HepG2 (cell line): ENCODE results near the gene GALNT9. TPM values are rescaled to one million over a fixed set of nuclear protein-coding genes. Genes with fewer than 3 reads are reported as not detected.

Experiments used
- ATAC-seq: fragments of 200-7000 bp; cut with Tn5 transposase; 3 replicates; pipeline ENCODE4 v1.9.1; 2020; ENCODE audit warnings: mild to moderate bottlenecking, moderate library complexity
- BruUV-seq: library from RNA; stranded (reverse); fragments of 400-500 nt; replicated peaks from 2 replicates; lab custom pipeline; 2021; lab: Mats Ljungman, UMichigan
- CTCF ChIA-PET: fragments of 300-600 bp; formaldehyde crosslinking; extraction: SDS; loops from one replicate; lab custom pipeline; 2021; ENCODE audit warnings: low total read pairs, inconsistent platforms, low intra/inter-chr PET ratio; lab: Yijun Ruan, JAX
- POLR2A ChIA-PET: fragments of 350-600 bp; sonication (Branson Sonifier 250); formaldehyde crosslinking; loops from one replicate; lab custom pipeline; 2020; ENCODE audit warnings: antibody characterized with exemption, inconsistent platforms; lab: Yijun Ruan, JAX
- DNase-seq: peaks from one replicate; pipeline ENCODE4 v3.0.0-alpha.2; 2015; ENCODE audit warnings: low spot score
- FAIRE-seq: peaks from 3 replicates; lab custom pipeline; 2011; peaks lifted over from hg19 to GRCh38; lab: Jason Lieb, UNC
- H2AFZ ChIP-seq: one replicate; pipeline ENCODE4 v1.6.1; 2011; ENCODE audit warnings: low read length, inconsistent platforms
- H3K27ac ChIP-seq: fragments of 300-600 bp; 3 replicates; pipeline ENCODE4 v1.8.0; 2011; ENCODE audit warnings: mixed run types, mild to moderate bottlenecking, mixed read lengths, low read length, inconsistent platforms; ENCODE audit not compliant: insufficient read depth; ENCODE audit errors: extremely low read length
- H3K27me3 ChIP-seq, 2 experiments: fragments of 200-600 bp in 1 of 2; 2 replicates in 1 of 2; 3 replicates in 1 of 2; pipeline versions ENCODE4 v1.6.0 to v1.8.0; 2011; ENCODE audit warnings: low read length in 2 of 2, mild to moderate bottlenecking in 2 of 2, moderate library complexity in 2 of 2, inconsistent platforms in 1 of 2; ENCODE audit not compliant: insufficient read depth in 2 of 2, control insufficient read depth in 1 of 2
- H3K36me3 ChIP-seq, 2 experiments: fragments of 200-600 bp in 1 of 2; replicated peaks in 1 of 2; 2 replicates in 1 of 2; 3 replicates in 1 of 2; pipeline versions ENCODE4 v1.5.1 to v1.8.0; 2011; ENCODE audit warnings: low read length in 2 of 2, inconsistent platforms in 1 of 2; ENCODE audit not compliant: insufficient read depth in 2 of 2, control insufficient read depth in 1 of 2
- H3K4me1 ChIP-seq: 2 replicates; pipeline ENCODE4 v1.5.1; 2012; ENCODE audit warnings: low read length, inconsistent platforms; ENCODE audit not compliant: insufficient read depth
- H3K4me2 ChIP-seq: 2 replicates; pipeline ENCODE4 v1.6.0; 2011; ENCODE audit warnings: low read depth, low read length, inconsistent platforms
- H3K4me3 ChIP-seq, 3 experiments: fragments of 200-600 bp in 1 of 3; sonication (generic), shearing (Covaris generic) in 1 of 3; replicated peaks in 1 of 3; 2 replicates each; pipeline ENCODE4 v1.5.1; 2011 to 2016; ENCODE audit warnings: low read length in 3 of 3, inconsistent platforms in 2 of 3, low read depth in 2 of 3, mild to moderate bottlenecking in 2 of 3, control low read depth in 1 of 3, mixed read lengths in 1 of 3; ENCODE audit not compliant: insufficient read depth in 1 of 3
- H3K79me2 ChIP-seq: one replicate; pipeline ENCODE4 v1.6.1; 2011; ENCODE audit warnings: low read length, inconsistent platforms; ENCODE audit not compliant: insufficient read depth
- H3K9ac ChIP-seq: 2 replicates; pipeline ENCODE4 v1.6.0; 2011; ENCODE audit warnings: mild to moderate bottlenecking, low read depth, low read length, inconsistent platforms; ENCODE audit not compliant: insufficient read depth
- H3K9me3 ChIP-seq: 2 replicates; pipeline ENCODE4 v1.5.1; 2012; ENCODE audit warnings: mild to moderate bottlenecking, low read length
- H4K20me1 ChIP-seq: 2 replicates; pipeline ENCODE4 v1.6.0; 2011; ENCODE audit warnings: inconsistent platforms, mild to moderate bottlenecking, low read length, moderate library complexity; ENCODE audit not compliant: insufficient read depth
- CREB1 ChIP-seq, 2 experiments: fragments of 450-650 bp in 1 of 2; IDR thresholded peaks; 2 replicates each; pipeline ENCODE4 v1.6.1; 2016 to 2017; ENCODE audit warnings: control low read depth in 1 of 2, mild to moderate bottlenecking in 1 of 2, missing compliant biosample characterization in 1 of 2, missing genetic modification characterization in 1 of 2
- HNF4G ChIP-seq, 2 experiments: sonication (generic) in 1 of 2; formaldehyde crosslinking in 1 of 2; IDR thresholded peaks; 2 replicates each; pipeline versions ENCODE4 v1.4.0 to v1.6.1; 2011 to 2020; ENCODE audit warnings: borderline replicate concordance in 2 of 2, low read depth in 2 of 2, mild to moderate bottlenecking in 2 of 2, low read length in 1 of 2, missing genetic modification reagents in 1 of 2, moderate library complexity in 1 of 2
- JUN ChIP-seq: sonication (generic); formaldehyde crosslinking; IDR thresholded peaks from 2 replicates; pipeline ENCODE4 v1.4.0; 2020; ENCODE audit warnings: mild to moderate bottlenecking, missing genetic modification reagents
- LCORL ChIP-seq, 2 experiments: fragments of 450-650 bp in 1 of 2; sonication (generic) in 1 of 2; formaldehyde crosslinking in 1 of 2; IDR thresholded peaks; 2 replicates each; pipeline versions ENCODE4 v1.5.0 to v1.6.1; 2017 to 2020; ENCODE audit warnings: antibody characterized with exemption in 1 of 2, missing genetic modification reagents in 1 of 2
- NKX3-1 ChIP-seq: sonication (generic); formaldehyde crosslinking; IDR thresholded peaks from 2 replicates; pipeline ENCODE4 v1.5.0; 2020; ENCODE audit warnings: missing genetic modification reagents
- TRIM24 ChIP-seq: sonication (generic); formaldehyde crosslinking; IDR thresholded peaks from 2 replicates; pipeline ENCODE4 v1.8.0; 2022; ENCODE audit warnings: mild to moderate bottlenecking, missing genetic modification reagents
- ZBTB42 ChIP-seq: sonication (generic); formaldehyde crosslinking; IDR thresholded peaks from 2 replicates; pipeline ENCODE4 v1.5.0; 2020; ENCODE audit warnings: mild to moderate bottlenecking, missing genetic modification reagents
- ZNF225 ChIP-seq: sonication (generic); formaldehyde crosslinking; IDR thresholded peaks from 2 replicates; pipeline ENCODE4 v1.4.0; 2020; ENCODE audit warnings: mild to moderate bottlenecking, missing genetic modification reagents
- ZNF530 ChIP-seq: sonication (generic); formaldehyde crosslinking; IDR thresholded peaks from 2 replicates; pipeline ENCODE4 v1.5.0; 2020; ENCODE audit warnings: low read depth, mild to moderate bottlenecking, missing genetic modification reagents
- ZNF773 ChIP-seq: sonication (generic); formaldehyde crosslinking; IDR thresholded peaks from 2 replicates; pipeline ENCODE4 v1.4.0; 2020; ENCODE audit warnings: missing genetic modification reagents, borderline replicate concordance
- WGBS: methylation state at CpG from one replicate; pipeline ENCODE4 v1.1.6; 2017; ENCODE audit warnings: low lambda C conversion rate; 5-methylcytosine and 5-hydroxymethylcytosine counted together
- in situ Hi-C: cut with HindIII; loops from 2 replicates; pipeline ENCODE4 v1.10.0; 2017; ENCODE audit warnings: low pct_unique_long_range_greater_than_20kb; ENCODE audit not compliant: extremely low pct_ligation_motif_present
- intact Hi-C: fragments of 100-400 bp; cut with micrococcal nuclease; formaldehyde crosslinking; loops from one replicate; pipeline ENCODE4 v1.10.0; 2022; ENCODE audit not compliant: unreplicated experiment
- polyA plus RNA-seq, 8 experiments: library from polyadenylated mRNA; depleted of rRNA in 3 of 8; stranded (reverse) in 7 of 8; unstranded in 1 of 8; fragments of >200 nt; fragmentation: Illumina TruSeq in 4 of 8; extraction: Trizol in 4 of 8; gene quantifications; 2 replicates each; pipeline versions ENCODE4 v1.2.1 to v1.2.3, GENCODE V29; 2011 to 2016; ENCODE audit warnings: low read depth in 4 of 8, missing spikeins in 1 of 8, mixed read lengths in 1 of 8; ENCODE audit not compliant: insufficient read depth in 1 of 8
- total RNA-seq, 5 experiments: library from RNA; depleted of rRNA; stranded (reverse); fragments of >200 nt; fragmentation: Illumina TruSeq; extraction: Trizol; gene quantifications; 2 replicates each; pipeline ENCODE4 v1.2.3, GENCODE V29; 2016; ENCODE audit warnings: low read depth in 1 of 5
- TF ChIP-seq, protein P1 (sequence below): sonication (generic); formaldehyde crosslinking; IDR thresholded peaks from 2 replicates; pipeline ENCODE4 v1.8.0; 2023; ENCODE audit warnings: mild to moderate bottlenecking, missing genetic modification reagents
- TF ChIP-seq, protein P2 (sequence below): sonication (generic); formaldehyde crosslinking; IDR thresholded peaks from 2 replicates; pipeline ENCODE4 v1.8.0; 2022; ENCODE audit warnings: mild to moderate bottlenecking, missing genetic modification reagents
- TF ChIP-seq, protein P3 (sequence below): sonication (generic); formaldehyde crosslinking; IDR thresholded peaks from 2 replicates; pipeline ENCODE4 v1.4.0; 2020; ENCODE audit warnings: missing genetic modification reagents
- TF ChIP-seq, protein P4 (sequence below): sonication (generic); formaldehyde crosslinking; IDR thresholded peaks from 2 replicates; pipeline ENCODE4 v1.5.1; 2020; ENCODE audit warnings: missing genetic modification reagents, mild to moderate bottlenecking, borderline replicate concordance

The GALNT9 gene
- total and polyA plus RNA-seq, 2 of the 13 experiments (the other 11 are each of a cell fraction or from before 2014, with no cell fraction given): 0.04 TPM; not detected in 1

DNA sequence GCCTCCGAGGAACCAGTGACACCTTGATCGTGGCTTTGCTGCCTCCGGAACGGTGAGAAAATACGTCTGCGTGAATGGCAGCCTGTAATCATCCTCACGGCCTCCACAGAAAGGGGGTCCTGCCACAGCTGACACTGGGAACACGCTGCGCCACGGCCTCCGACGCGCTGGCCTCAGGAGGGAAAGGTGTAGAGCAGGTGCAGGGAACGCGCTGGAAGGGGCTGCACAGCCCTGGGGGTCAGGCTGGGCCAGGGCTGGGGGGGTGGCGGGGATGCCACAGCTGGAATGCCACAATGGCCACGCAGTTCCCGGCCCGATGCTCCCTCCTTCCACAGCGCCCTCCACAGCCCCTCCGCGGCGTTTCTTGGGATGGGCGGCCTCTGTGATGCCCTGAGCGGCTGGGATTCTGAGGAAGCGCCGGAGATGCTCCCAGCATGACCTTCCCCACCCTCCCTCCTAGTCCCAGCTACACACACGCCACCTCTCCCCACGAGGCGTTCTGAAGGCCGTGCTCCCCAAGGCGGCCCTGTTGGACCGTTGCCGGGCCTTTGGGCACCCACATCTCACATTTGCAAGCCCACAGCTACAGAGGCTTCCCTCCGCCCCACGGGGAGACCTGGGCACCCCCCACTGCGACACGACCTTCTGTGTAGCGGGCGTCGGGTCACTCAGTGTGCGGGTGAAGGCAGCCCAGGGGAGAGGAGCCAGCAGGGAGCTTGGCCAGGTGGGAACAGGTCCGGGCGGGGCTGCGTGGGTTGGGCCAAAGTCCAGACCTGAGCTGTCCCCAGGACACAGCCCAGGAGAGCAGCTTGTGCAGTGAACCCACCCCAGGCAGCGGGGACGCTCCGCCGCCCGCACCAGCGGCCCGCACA lies 31.8 kb upstream of the GALNT9 start:
- FAIRE-seq (no peak), ATAC-seq (no peak; the same call in 2 of the 3 replicates), DNase-seq (no peak)
- H3K4me1 ChIP-seq: no peaks in the 10 kb centered on the region
- H4K20me1 ChIP-seq: no peaks in the 10 kb centered on the region
- peaks cover 6 to 42% of the 10 kb centered on the region in 2 experiments; a peak in 4 of 5 replicates for H3K27me3 ChIP-seq
- H3K9ac ChIP-seq: no peak overlapping the region
- no peaks in the 10 kb centered on the region for H3K9me3 ChIP-seq
- intact Hi-C loops: no loop called here
- ChIA-PET POLR2A (no interaction called here), CTCF (no interaction called here)
- in situ Hi-C loops: no loop called here
- no peak overlapping the region for H3K4me2 ChIP-seq
- H3K27ac ChIP-seq: no peak overlapping the region
- no TSS peak for BruUV-seq
- H2AFZ ChIP-seq: no peak overlapping the region
- H3K36me3 ChIP-seq: no peaks in the 10 kb centered on the region
- no peaks in the 10 kb centered on the region for H3K79me2 ChIP-seq
- H3K4me3 ChIP-seq: no peak overlapping the region
- WGBS: 51% methylated on average over 30 of the region's 52 CpGs
- TF ChIP-seq ZNF225 (CRISPR knock-in tag) (no peak), HNF4G (IDR thresholded peaks at IDR 0.05; ENCODE audit: borderline replicate concordance, low read depth, low read length) (no peak), HNF4G (CRISPR knock-in tag; IDR thresholded peaks at IDR 0.05; ENCODE audit: borderline replicate concordance, low read depth) (no peak), TRIM24 (CRISPR knock-in tag) (no peak), ZNF530 (CRISPR knock-in tag) (no peak), ZBTB42 (CRISPR knock-in tag) (no peak), LCORL (IDR thresholded peaks at IDR 0.05) (no peak), LCORL (CRISPR knock-in tag; IDR thresholded peaks at IDR 0.05) (no peak), CREB1 (IDR thresholded peaks at IDR 0.05) (no peak), CREB1 (CRISPR knock-in tag; IDR thresholded peaks at IDR 0.05) (no peak), JUN (no peak), NKX3-1 (no peak), ZNF773 (CRISPR knock-in tag) (no peak)
- TF ChIP-seq, protein P1, sequence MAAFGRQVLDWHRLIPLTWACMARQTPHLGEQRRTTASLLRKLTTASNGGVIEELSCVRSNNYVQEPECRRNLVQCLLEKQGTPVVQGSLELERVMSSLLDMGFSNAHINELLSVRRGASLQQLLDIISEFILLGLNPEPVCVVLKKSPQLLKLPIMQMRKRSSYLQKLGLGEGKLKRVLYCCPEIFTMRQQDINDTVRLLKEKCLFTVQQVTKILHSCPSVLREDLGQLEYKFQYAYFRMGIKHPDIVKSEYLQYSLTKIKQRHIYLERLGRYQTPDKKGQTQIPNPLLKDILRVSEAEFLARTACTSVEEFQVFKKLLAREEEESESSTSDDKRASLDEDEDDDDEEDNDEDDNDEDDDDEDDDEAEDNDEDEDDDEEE (CRISPR knock-in tag): no peak
- TF ChIP-seq, protein P2, sequence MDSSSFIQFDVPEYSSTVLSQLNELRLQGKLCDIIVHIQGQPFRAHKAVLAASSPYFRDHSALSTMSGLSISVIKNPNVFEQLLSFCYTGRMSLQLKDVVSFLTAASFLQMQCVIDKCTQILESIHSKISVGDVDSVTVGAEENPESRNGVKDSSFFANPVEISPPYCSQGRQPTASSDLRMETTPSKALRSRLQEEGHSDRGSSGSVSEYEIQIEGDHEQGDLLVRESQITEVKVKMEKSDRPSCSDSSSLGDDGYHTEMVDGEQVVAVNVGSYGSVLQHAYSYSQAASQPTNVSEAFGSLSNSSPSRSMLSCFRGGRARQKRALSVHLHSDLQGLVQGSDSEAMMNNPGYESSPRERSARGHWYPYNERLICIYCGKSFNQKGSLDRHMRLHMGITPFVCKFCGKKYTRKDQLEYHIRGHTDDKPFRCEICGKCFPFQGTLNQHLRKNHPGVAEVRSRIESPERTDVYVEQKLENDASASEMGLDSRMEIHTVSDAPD (CRISPR knock-in tag): no peak
- TF ChIP-seq, protein P3, sequence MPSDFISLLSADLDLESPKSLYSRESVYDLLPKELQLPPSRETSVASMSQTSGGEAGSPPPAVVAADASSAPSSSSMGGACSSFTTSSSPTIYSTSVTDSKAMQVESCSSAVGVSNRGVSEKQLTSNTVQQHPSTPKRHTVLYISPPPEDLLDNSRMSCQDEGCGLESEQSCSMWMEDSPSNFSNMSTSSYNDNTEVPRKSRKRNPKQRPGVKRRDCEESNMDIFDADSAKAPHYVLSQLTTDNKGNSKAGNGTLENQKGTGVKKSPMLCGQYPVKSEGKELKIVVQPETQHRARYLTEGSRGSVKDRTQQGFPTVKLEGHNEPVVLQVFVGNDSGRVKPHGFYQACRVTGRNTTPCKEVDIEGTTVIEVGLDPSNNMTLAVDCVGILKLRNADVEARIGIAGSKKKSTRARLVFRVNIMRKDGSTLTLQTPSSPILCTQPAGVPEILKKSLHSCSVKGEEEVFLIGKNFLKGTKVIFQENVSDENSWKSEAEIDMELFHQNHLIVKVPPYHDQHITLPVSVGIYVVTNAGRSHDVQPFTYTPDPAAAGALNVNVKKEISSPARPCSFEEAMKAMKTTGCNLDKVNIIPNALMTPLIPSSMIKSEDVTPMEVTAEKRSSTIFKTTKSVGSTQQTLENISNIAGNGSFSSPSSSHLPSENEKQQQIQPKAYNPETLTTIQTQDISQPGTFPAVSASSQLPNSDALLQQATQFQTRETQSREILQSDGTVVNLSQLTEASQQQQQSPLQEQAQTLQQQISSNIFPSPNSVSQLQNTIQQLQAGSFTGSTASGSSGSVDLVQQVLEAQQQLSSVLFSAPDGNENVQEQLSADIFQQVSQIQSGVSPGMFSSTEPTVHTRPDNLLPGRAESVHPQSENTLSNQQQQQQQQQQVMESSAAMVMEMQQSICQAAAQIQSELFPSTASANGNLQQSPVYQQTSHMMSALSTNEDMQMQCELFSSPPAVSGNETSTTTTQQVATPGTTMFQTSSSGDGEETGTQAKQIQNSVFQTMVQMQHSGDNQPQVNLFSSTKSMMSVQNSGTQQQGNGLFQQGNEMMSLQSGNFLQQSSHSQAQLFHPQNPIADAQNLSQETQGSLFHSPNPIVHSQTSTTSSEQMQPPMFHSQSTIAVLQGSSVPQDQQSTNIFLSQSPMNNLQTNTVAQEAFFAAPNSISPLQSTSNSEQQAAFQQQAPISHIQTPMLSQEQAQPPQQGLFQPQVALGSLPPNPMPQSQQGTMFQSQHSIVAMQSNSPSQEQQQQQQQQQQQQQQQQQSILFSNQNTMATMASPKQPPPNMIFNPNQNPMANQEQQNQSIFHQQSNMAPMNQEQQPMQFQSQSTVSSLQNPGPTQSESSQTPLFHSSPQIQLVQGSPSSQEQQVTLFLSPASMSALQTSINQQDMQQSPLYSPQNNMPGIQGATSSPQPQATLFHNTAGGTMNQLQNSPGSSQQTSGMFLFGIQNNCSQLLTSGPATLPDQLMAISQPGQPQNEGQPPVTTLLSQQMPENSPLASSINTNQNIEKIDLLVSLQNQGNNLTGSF: no peak
- TF ChIP-seq, protein P4, sequence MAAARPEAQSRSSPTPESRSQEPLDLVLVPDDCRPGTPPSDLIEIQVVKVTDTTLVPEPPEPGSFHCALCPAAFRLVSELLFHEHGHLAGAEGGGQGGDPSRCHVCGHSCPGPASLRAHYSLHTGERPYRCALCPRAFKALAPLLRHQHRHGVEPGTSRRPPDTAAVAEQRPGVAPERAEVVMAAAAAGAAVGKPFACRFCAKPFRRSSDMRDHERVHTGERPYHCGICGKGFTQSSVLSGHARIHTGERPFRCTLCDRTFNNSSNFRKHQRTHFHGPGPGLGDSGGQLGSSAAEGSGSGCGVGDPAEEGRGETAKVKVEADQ (CRISPR knock-in tag): no peak
